Activated gamma-delta T cell treated with anti-CD3 and anti-CD28 coated beads, Interleukin-2, amount 50 U/mL, for 16 hours (primary cell): ENCODE data around the gene TBC1D2B.
A peak's percentile ranks its signal among the peaks of the same experiment; 100 is the strongest.

Source experiments
- DNase-seq: peaks from one replicate; pipeline ENCODE4 v3.0.0-alpha.2; 2020; ENCODE audit warnings: low read depth

The TBC1D2B gene

DNA sequence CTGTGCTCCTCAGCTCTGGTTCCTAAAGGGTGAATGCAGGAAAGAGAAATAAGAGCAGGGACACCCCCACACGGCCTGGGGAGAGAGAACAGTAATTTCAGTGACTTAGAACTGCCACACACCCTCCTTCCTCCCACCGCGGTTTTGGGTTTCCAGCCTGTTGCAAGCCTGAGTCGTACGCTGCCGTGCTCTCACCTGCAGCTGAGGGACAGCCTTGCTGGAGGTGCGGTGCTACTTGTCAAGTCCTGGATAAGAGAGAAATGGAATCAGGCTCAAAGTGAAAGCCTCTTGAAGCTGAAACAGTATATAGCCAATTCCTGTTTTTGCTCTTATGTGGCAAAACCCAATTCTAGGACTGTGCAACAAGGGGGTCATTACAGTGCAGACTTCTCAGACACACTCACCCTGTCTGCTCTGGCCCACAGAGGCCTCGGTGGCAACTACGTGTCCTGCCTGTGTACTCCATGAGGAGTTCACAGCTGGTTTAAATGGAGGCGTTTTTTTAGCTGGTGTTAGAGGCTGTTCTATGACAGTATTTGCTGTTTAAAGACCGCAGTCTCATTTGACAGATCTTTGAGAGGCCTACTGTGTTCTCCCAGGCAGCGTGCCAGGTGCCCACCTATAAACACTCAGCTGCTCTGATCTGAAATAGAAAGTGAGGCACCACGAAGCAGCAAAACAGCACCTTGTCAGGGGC is 42.9 kb downstream of the TBC1D2B start:
- DNase-seq: peak; percentile 70

DNA sequence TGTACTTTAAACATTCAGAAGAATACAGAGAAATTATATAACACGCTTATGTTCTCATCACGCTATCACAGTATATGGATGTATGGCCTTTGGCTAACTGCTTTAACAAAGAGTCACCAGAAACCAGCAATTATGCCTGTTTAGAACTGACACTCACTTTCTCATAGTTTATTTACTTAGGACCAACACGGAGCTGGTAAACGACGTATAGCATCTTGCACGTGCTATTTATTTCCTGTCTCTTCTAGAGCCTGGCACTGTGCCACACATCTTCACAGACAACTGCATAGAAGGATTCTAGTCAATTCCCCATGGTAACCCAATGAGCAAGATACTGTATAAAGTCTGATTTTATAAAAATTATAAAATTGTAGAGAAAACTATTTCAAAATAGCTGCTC is 43.6 kb downstream of the TBC1D2B start:
- no peak for DNase-seq

DNA sequence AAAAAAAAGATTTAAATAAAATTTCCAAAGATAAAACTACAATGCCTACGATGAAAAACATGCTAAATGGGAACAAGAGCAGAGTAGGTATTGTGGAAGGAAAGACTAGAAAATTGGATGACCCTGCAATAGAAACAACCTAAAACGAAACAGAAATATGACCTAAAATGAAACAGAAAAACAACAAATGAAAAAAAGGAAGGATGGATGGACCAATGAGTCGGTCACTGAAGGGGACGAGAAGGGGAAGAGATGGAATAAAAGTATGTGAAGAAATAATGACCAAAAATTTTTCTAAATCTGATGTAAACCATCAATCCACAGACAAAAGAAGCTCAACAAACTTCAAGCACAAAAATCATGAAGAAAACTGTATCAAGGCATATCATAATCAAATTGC is 44.8 kb downstream of the TBC1D2B start:
- no peak for DNase-seq

DNA sequence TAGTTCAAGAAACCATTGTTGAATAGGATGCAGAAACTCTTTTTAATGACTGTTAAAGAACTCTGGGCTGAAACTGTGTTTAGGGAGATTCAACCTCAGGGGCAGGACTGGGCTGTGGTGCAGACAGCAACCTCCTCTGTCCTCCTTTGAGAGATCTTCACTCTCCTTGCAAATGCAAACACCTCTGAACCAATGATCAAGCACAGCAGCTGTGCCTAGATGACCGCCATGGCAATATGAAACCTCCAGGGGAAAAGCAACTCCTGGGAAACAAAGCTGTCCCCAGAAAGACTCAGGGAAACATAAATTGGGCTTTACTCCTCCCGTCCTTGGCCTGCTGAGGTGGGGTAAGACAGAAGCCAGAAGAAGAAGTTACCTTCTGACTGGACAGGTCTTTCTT is 52.6 kb downstream of the TBC1D2B start:
- no peak for DNase-seq

DNA sequence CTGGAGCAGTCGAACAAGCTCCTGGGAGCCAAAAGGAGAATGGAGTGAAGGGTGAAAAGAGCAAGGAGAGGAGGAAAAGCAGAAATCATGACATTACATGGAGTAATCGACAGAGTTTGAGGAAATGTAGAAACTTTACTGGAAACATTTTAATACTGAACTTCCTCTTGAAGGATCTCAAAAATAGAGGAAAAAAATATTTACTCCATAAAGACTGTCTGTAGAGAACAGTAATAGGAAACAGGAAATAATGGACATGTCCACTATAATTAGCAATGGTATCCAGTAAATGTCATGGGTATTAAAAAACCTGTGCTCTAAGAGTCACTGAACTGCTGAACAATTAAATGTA is 53.0 kb downstream of the TBC1D2B start:
- DNase-seq: no peak

DNA sequence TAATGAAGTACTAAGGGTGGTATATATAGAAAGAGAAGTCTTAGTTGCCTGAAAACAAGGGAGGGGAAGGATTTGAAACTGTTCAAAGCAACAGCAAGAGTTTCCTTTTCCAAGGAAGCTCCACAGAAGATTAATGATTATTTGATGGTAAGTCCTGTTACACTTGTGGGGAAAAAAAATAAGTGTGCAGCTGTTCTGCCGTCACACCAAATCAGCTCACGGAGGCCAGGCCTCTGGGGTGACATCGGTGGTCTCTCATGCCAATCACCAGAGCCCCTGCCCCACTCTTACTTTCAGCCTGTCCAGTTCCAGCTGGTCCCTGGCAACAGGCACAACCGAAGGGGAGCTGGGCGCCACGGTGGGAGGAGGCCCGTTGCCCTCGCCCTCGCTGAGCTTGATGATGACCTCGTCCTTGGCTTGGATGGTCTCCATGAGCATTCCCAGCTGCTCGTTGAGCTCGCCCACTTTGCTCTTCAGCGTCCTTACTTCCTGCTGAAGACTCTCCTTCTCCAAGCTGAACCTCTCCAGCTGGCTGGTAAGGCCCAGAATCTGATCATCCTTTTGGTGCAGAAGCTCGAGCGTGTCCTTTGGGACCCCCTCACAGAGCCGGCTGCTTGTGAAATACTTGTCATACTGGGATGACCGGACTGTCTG is 53.5 kb downstream of the TBC1D2B start:
- DNase-seq: no peak

DNA sequence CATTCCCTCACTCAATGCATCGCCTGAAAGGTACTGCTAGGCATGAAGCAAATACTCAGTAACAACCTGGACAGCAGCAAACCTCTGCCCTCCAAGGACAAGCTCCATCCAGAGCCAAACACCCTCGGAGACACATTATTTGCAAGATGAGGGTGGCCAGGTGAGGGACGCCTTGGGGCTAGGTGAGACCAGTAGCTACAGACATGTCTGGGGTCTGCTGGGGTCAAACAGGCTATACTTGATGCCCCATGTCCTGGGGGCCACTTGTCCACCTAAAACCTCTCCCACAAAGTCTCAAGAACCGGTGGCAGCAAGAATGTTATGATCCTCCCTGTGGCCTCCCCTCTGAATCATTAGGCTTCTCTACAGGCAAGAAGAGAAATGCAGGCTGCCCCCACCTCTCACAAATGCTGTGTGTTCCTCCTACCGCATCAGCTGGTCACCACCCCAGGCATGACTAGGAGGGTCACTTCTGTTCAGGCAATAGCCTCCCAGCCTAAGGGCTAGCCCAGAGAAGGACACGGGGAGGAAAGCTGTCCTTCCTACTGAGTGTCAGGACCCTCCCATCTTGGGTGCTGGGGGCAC is 54.3 kb downstream of the TBC1D2B start:
- DNase-seq: no peak

DNA sequence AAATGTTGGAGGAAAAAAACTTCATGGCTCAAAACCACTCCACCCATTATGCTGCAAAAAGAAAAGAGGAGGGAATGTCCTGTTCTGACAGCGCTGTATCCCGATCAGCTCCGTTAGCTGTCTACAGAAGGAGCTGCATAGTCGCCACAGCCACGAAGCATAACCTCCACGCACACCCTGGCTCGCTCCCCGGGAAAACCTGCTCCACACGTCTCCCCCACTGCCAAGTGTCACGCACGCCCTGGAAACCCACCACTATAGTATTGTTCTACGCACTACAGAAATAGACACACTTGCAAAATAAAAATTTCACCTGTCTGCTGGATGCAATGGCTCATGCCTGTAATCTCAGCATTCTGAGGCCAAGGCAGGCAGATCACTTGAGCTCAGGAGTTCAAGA is 55.8 kb downstream of the TBC1D2B start:
- DNase-seq: no peak

DNA sequence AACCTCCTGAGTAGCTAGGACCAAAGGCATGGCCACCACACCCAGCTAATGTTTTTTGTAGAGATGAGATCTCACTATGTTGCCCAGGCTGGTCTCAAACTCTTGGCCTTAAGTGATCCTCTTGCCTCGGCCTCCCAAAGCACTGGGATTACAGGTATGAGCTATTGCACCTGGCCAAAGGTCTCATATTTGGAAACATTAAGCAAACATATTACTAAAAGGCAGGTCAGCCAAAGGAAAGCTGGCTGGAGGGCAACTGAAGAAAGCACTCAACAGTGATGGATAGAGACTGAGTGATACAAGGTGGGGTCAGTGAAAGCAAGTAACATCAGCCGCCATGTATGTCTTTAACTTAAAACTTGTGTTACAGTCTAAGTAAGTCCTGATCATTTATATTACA is 57.5 kb downstream of the TBC1D2B start:
- no peak for DNase-seq

DNA sequence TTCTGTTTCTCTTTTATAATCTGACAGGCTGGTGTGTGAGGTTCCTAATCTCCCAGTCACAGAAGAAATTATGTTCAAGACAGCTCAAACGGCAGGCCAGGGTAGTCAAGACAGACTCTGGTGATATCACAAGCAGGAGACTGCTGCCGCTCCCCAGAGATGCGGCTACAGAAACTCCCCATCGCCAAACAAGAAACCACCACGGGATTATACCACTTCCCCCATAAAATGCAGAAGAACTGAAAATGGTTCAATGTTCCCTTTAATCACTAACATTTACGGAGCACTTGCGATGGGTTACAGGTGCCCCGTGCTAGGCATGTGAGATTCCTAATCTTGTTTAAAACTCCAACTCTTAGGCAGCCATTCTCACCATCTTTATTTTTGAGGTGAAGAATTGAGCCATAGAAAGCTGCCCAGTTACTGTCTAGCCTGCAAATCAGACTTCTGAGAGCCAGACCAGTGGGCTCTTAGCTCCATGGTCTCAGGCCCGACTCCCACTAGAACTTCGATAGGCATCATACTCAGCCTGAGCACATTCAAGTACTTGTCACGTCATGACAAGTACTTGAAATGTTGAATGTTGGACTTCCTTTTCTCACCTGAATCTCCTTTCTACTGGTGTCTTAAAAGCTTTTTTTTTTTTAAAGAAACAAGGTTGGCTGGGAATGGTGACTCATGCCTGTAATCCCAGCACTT is 58.4 kb downstream of the TBC1D2B start:
- DNase-seq: no peak

DNA sequence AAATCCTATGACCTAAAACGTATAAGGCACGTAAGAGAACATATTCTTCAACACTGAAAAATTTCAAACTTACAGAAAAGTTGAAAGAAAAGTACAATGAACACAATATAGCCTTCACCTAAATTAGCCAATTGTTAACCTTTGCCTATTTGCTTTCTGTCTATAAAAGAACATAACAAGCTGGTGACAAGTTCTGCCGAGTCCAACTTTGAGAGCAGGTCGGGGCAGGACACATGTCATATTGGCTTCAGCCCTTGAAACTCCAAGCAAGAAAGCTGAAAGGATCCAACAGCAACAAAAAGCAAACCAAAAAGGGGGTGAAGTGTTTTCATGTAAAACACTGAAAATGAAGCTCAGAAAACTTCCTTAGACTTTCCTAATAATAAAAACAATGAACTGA is 59.1 kb downstream of the TBC1D2B start:
- DNase-seq: no peak

DNA sequence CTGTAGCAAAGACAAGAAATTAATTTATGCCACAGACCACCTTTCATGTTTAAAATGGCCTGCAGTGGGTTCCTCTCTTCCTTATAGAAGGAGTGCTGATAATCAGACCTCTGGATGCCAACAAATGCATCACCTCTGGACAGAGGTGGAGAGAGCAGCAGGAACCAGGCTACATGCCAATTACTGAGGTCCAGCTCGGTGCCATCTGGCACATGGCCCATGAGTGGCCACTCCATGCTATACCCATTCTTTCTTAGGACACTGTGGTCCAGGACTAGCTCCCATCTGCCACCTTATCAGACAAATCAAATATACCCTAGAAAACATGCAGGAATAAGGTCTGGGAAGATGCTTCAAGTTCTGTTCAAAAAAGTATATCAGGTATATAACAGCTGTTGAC is 60.7 kb downstream of the TBC1D2B start:
- DNase-seq: no peak

DNA sequence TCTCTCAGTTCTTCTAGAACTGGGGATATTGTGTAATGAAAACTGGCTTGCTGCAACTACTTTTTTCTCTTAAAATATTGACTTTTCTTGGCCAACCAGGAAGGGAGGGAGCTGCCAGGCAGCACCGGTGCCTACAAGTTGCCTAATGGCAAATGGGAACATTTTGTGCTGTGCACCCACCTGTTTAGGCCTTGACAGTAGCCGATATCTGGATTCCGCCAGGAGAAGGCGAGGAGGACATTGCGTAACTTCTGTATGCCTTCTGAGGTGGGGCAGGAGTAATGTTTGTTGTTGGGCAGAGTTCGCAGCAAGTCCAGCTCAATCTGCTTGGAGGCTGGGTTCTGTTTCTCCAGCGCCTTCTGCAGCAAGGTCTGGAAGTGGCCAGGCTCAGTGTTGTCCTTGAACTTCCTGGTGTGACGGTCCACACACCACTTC is 64.9 kb downstream of the TBC1D2B start:
- DNase-seq: no peak

DNA sequence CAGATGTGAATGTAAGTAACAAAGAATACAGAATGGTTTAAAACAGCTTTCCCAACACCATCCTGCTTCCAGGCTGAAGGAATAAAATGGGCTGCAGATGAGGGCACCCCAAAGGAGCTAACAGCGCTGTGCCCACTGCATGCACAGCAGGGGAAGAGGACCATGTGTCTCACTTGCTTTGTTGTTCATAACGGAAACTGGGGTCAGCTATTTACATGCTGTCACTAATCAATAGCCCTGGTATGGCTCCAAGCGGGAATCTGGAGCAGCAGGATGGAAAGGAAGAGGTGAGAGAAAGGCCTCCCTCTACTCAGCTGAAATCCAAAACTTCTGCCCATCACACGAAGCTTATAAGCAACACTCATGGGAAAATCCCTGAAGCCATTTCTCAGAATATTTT is 67.4 kb downstream of the TBC1D2B start:
- no peak for DNase-seq

DNA sequence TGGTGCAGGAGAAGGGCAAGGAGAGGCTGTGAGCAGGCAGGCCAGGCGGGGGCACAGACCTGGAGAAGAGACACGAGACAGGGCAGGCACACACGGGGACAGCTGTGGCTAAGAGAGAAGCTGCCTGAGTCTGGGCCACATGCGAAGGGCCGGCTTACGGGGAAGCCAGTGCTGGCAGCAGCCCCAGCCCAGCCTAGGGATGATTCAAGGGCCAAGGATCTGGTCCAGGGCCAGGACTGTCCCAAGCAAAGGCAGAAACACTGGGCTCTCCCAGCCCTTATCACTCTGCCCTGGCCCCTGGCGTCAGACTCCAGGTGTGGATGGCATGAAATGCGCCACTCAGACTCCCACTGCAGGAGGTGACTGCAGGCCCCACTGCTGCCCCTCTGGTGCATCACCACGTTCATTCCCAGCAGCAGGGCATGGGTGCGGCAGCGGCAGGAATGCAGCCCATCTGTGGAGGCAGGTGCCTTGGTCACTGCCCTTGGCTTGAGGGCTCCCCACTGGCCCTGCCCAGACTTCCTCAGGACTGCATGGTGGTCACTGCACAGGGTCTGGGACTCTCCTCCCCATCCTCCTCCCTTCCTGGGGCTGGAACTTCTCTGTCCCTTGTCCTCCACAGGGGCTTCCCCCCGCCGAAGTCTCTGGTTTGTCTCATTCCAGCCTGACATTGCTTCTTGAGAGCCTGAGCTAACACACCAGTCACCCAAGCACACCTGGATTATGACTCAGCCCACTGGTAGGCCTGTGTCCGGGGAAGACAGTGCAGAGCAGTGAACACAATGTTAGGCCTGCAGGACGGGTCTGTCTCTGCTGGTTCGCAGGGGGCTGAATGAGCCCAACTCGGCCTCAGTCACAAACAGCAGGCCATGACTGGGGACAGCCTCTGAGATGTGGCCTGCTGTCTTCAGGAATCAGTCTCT is 69.3 kb downstream of the TBC1D2B start:
- no peak for DNase-seq

DNA sequence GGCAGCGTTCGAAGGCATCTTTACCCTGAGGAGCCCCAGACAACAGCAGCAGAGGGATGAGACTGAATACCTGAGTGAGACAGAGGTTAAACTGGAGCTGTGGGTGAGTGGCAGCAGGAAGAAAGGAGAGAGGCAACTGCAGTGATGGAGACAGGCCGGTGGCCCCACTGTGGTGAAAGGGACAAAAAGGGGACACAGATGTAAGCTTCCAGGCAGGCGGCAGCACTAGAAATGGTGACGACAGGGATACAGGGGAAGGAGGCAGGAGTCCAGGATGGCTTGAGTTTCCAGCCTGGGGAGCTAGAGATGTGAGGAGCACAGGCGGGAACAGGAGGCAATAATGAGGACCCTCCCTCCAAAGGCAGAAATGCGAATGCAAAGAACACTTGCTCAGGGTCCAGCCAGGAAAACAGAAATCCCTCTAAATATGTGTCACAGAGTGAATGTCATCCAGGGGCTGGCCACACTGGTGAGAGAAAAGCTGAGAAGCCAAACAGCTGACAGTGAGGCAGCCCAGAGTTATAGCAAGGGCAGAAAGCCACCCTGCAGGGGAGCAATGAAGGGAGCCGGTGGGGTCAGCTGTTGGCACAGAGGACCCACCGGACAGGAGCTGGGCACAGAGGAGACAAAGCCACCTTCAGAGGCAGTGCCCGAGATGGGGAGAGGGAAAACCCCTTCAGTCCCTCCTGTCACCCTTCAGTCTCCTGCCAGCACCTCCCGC is 70.1 kb downstream of the TBC1D2B start:
- no peak for DNase-seq

DNA sequence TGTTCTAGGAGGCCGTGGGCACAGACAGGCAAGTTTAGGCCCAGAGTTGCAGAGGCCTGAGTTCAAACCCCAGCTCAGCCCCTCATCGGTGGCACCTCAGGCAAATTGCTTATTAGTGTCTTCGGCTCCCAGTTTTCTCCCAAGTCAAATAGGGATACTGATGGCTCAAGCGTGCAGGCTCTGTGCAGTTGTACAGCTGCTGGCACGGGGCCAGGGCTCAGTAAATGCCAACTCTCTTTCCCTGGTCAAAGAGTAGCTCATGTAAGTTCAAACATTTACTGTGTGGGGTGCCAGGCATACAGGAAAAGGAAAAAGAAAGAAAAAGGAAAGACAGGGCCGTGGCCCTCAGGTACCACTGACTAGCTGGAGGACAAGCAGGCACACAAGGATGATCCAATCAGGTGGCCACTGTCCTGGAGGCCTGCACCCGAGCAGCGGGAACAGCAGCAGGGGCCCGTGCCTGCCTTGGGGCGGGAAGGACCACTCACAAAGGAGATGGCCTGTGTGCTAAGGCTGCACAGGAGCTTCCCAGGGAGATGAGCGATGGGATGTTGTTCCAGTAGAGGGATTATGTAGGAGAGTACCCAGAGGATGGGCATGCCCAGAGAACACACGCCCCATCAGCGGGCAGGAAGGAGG is 70.8 kb downstream of the TBC1D2B start:
- no peak for DNase-seq

DNA sequence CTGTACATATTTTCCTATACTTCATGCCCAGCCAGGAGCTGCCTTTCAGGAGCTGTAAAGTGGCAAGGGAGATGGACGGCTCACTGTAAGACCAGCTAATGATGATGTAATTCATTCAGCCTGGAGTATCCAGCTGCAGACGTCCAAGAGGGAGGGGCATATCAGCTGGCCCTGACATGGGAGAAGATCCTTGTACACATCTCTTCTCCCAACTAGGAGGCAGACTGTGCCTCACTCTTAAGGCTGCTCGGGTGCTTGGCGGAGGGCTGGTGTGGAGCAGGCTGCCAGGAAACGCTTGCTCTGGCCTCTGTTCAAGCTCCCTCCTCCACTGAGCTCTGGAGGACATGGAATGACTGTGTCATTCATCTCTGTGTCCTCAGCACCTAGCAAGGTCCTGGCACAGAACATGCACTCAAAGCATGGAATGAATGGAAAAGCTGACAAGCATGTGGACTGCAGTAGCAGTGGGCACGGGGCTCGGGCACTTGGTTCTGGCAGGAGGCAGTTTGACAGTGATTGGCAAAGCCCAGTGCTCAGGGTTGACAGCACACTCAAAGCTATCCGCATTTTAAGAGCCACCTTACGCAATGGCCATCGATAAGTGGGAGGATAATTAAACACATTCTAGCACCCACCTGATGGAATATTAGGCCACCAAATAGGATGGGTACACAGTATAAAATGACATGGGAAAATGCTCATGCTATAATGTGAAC is 72.4 kb downstream of the TBC1D2B start:
- no peak for DNase-seq

DNA sequence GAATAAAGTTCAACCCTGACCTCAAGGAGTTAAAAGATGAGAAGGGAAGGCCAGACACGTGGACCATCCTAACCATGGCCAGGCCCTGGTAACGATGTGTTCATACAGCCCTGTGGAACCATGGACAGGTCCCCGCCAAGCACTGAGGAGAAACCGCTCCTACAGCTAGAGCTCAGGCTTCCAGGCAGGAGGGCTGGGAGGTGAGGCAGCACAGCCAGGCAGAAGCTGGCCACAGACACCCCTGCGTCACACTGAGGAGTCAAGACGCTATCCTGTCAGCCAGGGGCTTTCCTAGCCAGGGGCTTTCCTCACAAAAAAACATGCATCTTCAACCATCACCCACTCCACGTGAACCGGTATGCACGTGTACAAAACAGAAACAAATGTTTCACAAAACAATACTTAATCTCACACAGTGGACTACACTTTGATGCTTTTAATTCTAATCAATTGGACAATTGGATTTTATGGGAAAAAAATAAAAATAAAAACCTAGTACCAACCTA is 73.2 kb downstream of the TBC1D2B start:
- DNase-seq: no peak

DNA sequence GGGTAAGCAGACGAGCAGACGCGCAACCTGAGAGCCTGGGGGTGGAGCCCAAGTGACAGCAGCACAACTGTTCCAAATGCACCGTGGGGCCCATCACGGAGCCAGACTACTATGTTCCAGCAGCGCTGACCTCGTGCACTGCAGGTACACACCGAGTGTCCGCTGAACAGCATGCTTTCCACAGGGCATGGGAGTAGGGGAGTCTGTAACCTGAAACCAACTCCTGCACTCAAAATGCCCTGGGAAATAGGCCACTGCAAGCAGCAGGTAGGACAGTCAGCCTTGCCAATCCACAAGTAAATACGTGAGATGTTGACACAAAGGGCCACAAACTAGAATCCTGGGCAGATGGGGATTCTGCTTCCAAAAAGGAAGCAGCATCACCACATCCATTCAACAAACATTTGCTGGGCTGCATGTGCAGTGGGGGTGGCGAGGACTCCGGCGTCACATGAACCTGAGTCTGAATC is 73.9 kb downstream of the TBC1D2B start:
- no peak for DNase-seq
